IMR-90 (cell line): ENCODE measurements around the gene ANO4.

Source experiments
- BHLHE40 ChIP-seq: fragments of 150-350 bp; IDR thresholded peaks from 2 replicates; pipeline ENCODE4 v1.6.1; 2016; ENCODE audit warnings: mild to moderate bottlenecking, low read depth, low read length
- CTCF ChIP-seq: conservative IDR thresholded peaks from 2 replicates; pipeline ENCODE4 v1.5.1; 2012; ENCODE audit warnings: mild to moderate bottlenecking, low read depth, low read length, improper control_type of control experiment
- POLR2A ChIP-seq: IDR thresholded peaks from 2 replicates; pipeline ENCODE4 v1.6.1; 2012; ENCODE audit warnings: mild to moderate bottlenecking, low read depth, low read length
- RCOR1 ChIP-seq: IDR thresholded peaks from 2 replicates; pipeline ENCODE4 v1.6.1; 2012; ENCODE audit warnings: mild to moderate bottlenecking, low read length, improper control_type of control experiment; ENCODE audit not compliant: insufficient replicate concordance

GRCh38 chr12:101053203-101053602 lies 258.6 kb downstream of the ANO4 start:
- TF ChIP-seq CTCF (no peak), RCOR1 (no peak), BHLHE40 (no peak), POLR2A (no peak)
